Stimulated activated CD4-positive, alpha-beta T cell treated with anti-CD3 and anti-CD28 coated beads, Interleukin-1b, Interleukin-23, amount 100 ng/mL, for 1 hour (primary cell): ENCODE measurements around the gene OR56A5.
"Not testable (repeated sequence)": the region's sequence is repeated elsewhere in the genome, so short reads cannot be mapped to it uniquely, and the experiment has no call there.

Experiments
- DNase-seq, 2 donors: peaks; one replicate each; pipeline ENCODE4 v3.0.0-alpha.2; 2020; ENCODE audit warnings: low read depth in 2 of 2

OR56A5 gene

DNA sequence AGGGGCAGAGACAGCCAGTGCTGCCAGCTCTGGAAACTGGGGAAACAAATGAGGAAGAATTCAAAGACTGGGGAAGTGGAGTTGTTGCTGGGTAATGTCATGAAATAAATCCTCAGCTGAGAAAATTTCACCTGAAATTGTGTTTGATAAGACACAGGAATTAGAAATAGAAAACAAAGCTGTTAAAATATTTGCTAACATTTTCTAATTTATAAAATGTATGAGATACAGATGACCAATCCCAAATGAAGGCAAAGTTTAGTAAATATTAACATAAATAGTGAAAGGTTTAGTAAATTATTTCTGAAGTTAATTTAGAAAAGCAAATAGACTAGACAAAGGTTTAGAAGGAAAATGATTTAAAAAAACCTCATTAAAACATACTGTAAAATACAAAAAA lies at the start of gene OR56A5:
OR56A5 (minus strand) TSS at position 101 of the 400 bp plus-strand sequence; CDS start at position 101, 0 bp downstream.
- no peak for DNase-seq

DNA sequence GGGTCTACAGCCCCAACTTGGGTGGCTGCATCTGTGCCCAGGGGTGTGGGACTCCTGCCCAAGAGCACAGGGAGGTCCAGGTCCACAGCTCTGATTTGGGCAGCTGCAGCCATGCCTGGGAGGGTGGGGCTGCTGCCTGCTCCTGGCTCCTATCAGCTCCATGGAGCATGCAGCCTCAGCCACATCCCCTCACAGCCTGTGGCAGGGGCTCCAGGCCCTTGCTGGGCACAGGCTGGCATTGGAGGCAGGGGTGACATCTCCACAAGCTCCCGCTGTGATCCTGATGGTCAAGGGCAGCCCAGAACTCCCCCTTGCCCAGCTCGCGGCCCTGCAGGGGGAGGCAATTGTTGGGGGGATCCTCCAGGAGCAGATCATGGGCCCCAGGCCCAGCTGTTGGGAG lies 44.7 kb upstream of the OR56A5 start:
- DNase-seq, result no peak

DNA sequence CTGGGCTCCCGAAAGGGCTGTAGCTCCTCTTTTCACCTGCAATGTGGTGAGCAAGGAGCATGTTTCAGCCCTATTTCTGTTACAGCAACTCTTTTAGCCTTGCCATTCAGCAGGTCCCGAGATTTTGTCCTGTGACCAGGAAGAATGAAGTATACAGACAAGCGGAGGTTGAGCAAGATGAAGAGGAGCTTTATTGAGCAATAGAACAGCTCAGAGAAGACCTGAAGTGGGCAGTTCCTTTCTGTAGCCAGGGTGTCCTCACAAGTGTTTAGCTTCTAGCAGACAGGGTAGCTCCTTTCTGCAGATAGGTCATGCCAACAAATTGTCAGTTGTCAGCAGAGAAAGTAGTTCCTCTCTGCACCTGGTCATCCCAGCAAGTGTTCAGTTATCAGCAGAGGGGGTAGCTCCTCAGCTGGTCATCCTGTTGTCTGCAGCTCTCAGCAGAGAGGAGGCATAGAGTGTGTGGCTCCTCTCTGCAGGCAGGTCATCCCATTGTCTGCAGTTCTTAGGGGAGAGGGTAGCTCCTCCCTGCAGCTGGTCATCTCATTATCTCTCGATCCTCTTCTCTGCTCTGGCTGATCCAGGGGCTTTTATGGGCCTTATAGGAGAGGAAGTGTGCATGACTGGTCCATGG lies 43.9 kb upstream of the OR56A5 start:
- no peak for DNase-seq

GRCh38 chr11:6006846-6007245 lies 38.6 kb upstream of the OR56A5 start, which contains the start of gene OR56A4:
Gene OR56A4 (minus strand): TSS chr11:6006946. CDS start chr11:6002992, 3,954 bp downstream.
- no peak for DNase-seq

GRCh38 chr11:6006395-6006794 lies 38.1 kb upstream of the OR56A5 start:
- no peak for DNase-seq

- DNase-seq, result no peak
These were observed 34.0 kb upstream of the OR56A5 start for GRCh38 chr11:6002202-6002699.

DNA sequence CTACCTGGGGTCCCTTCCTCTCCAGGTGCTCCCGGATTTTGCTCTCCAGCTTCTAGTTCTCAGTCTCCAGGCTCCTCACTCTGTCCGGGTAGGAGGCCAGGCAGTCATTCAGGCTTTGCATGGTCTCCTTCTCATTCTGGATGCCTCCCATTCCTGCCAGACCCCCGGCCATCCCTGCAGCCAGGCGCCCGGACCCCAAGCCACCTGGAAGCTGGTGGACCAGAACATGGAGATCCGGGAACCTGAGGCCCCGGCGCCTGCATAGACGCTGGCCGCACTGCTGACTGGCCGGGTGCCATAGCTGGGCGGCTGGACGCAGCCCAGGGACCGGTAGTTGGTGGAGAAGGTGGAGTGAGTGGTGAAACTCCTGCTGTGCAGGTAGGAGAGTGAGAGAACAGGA lies 26.5 kb upstream of the OR56A5 start:
- DNase-seq, result no peak

- no peak for DNase-seq
These were observed 24.4 kb upstream of the OR56A5 start for GRCh38 chr11:5992604-5993251.

GRCh38 chr11:5992150-5992549 lies 23.9 kb upstream of the OR56A5 start:
- DNase-seq, result no peak

DNA sequence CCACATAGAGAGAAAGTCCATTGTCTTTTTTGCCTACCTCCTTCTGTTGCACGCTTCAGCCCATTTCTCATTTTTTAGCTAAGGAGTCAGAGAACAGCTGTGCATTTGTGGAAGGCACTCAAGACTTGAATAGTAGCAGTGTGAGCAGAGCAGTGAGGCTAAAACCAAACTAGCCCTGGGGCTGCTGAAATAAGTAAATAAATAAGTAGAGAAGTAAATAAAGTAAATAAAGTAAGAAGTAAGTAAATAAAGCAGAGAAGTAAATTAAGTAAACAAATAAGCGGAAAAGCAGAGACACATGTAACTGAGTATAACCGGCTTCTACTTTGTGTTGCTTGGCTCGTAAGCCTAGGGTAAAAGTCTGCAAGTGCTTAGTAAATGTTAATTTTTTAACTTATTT lies 20.9 kb upstream of the OR56A5 start:
- DNase-seq, result no peak

DNA sequence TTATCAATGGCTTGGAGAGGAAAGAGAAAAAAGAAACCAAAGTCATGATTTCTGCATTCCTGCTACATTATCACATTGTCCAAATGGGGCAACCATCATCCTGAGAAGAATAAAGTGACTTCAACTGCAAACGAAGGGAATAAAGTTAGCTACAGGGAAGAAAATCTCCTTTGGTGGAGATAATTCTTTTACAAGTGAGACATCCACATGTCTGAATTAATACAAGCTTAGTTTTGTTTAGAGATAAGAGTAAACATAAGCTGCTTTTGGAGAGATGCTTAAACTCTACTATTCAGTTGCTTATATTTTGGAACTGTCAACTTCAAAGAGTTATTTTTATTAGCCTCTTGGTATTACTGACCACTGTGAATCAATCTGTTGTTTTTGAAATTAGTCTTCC lies 18.6 kb upstream of the OR56A5 start, which contains the start of gene OR52L1:
OR52L1 (minus strand) TSS at position 101 of the 400 bp plus-strand sequence; CDS start at position 46, 55 bp downstream.
- no peak for DNase-seq

GRCh38 chr11:5983443-5983842 lies 15.1 kb upstream of the OR56A5 start:
- DNase-seq, result no peak

DNA sequence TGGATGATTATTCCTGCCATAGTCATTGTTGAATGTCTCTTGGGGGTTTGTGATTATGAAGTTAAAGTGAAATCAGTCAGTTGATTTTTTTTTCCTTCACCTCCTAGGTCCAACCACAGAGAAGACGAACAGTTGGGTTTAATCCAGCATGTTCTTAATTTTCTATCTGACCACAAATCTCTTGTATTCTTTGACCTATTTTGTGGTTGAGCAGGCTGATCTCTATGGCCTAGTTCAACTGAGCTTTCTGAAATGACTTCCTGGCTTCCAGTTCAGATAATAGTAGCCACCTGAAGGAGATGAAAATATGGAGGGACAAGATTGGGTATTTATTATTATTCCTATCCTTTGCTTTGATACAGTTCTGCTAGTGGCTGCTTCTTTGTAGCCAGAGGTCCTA lies 5.2 kb upstream of the OR56A5 start:
- DNase-seq, result no peak

- no peak for DNase-seq
These were observed 586 bp downstream of the OR56A5 start for GRCh38 chr11:5967708-5968107.

- DNase-seq, result no peak
These were observed 1.3 kb downstream of the OR56A5 start for GRCh38 chr11:5966958-5967357.

DNA sequence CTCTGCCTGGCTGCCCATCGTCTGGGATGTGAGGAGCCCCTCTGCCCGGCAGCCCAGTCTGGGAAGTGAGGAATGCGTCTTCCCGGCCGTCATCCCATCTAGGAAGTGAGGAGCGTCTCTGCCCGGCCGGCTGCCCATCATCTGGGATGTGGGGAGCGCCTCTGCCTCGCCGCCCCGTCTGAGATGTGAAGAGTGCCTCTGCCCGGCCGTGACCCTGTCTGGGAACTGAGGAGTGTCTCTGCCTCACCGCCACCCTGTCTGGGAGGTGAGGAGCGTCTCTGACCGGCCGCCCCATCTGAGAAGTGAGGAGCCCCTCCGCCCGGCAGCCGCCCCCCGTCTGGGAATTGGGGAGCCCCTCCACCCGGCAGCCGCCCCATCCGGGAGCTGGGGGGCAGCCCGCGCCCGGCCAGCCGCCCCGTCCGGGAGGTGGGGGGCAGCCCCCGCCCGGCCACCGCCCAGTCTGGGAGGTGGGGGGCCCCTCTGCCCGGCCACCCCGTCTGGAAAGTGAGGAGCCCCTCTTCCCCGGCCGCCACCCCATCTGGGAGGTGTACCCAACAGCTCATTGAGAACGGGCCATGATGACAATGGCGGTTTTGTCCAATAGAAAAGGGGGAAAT lies 7.5 kb downstream of the OR56A5 start:
- DNase-seq, result not testable (repeated sequence)

- no peak for DNase-seq
These were observed 12.7 kb downstream of the OR56A5 start for GRCh38 chr11:5955586-5955985.

GRCh38 chr11:5941951-5942350 lies 26.3 kb downstream of the OR56A5 start, which contains the start of gene OR56A3:
Gene OR56A3 (plus strand): TSS chr11:5942251. CDS start chr11:5947347, 5,096 bp downstream.
- no peak for DNase-seq

DNA sequence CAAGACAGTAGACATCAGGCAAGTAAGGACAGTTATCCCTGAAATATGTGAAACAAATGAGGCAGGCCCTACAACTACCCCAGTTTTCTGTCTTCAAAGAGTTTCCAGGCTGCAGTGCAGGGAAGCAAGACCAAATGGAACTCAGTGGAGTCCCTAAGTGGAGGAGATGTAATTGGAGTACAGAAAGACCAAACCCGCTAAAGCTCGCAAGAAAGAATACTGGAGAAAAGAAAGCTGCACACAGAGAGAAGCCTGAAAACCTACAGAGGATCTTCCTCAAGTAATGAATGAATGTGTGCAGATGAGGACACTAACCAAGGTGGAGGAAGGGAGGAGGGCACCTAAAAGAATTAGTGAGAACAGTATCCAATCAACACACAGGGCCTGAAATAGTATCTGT lies 27.5 kb downstream of the OR56A5 start:
- DNase-seq, result no peak

DNA sequence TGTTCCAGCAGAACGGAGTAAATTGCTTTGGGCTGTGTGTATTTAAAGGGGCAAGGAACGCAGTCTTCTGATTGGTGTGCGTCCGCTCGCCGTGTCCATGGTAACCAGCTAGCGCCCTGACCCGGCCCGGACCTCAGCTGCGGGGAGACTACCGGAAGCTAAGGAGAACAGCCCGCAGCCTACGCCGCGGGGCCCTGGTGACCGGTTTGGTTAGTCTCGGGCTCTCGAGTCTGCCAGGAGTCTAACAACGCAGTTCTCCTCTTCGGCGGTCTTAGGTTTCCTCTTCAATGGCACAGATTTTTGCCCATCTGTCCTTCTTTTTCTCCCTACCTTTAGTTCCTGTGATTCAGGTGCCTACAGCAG lies 29.7 kb downstream of the OR56A5 start:
- no peak for DNase-seq

DNA sequence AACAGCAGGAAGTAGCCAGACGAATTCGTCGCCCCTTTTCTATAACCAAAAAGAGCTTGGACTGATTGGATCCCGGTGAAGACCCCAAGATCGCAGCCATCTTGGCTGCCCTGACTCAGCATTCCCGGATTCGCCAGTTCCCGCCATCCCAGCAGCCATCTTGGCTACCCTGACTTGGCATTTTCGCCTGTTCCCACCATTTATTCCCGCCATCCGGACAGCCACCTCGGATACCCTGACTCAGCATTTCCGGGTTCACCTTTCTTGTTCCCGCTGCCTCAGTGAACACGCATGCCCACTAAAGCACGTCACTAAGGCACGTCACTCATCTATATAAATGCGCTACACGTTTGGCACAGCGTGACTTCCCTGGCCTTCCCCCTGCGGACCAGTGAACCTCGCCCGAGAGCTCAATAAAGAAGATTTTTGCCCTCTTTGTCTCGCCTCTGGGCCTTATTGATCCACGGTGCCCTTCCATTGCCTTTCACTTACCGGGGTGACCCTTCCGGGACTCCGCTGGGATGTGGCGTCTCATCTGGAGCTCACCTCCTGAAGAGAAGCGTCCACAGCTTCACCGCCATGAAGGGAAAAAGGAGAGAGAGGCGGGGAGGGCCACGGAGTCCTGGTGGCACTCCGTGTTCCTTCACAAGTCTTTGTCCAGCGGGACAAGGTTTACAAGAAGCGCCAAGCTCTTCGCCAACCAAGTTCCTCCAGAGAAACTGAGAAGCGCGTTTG lies 30.3 kb downstream of the OR56A5 start:
- no peak for DNase-seq

DNA sequence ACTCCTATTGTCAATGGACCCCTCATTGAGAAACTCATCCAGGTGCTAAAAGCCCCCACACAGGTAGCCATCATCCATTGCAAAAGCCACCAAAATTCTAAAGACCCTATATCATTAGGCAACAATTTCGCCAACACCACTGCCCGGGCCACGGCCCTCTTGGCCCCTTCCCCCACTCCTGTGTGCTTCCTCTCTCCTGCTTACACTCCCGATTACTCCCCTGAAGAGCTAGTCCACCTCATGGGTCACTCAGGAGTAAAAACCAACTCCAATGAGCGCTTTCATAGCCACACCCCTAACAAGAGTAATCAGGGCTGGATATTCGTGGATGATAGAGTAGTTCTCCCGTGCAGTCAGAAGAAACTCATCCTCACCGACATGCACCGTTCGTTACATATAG lies 35.2 kb downstream of the OR56A5 start:
- no peak for DNase-seq
